K562 (cell line): ENCODE data around the gene PSMB2. TPM values are rescaled to one million over a fixed set of nuclear protein-coding genes. Genes with fewer than 3 reads are reported as not detected.

Experiments used
- CREB3 ChIP-seq: fragments of 450-650 bp; conservative IDR thresholded peaks from 2 replicates; pipeline ENCODE4 v1.6.1; 2016; ENCODE audit warnings: missing genetic modification characterization, low read depth, mild to moderate bottlenecking, missing compliant biosample characterization, moderate library complexity
- CTBP1 ChIP-seq: fragments of 450-650 bp; IDR thresholded peaks from 2 replicates; pipeline ENCODE4 v1.6.1; 2016; ENCODE audit warnings: borderline replicate concordance
- DNMT1 ChIP-seq: fragments of 450-650 bp; IDR thresholded peaks from 2 replicates; pipeline ENCODE4 v1.6.1; 2016; ENCODE audit warnings: antibody characterized with exemption, mild to moderate bottlenecking
- E2F1 ChIP-seq: sonication (generic); formaldehyde crosslinking; IDR thresholded peaks from 2 replicates; pipeline ENCODE4 v1.8.1; 2023; ENCODE audit warnings: mild to moderate bottlenecking, missing genetic modification reagents, moderate library complexity
- EGR1 ChIP-seq: fragments of 450-650 bp; conservative IDR thresholded peaks from 2 replicates; pipeline ENCODE4 v1.6.1; 2017; ENCODE audit warnings: mild to moderate bottlenecking
- EHMT2 ChIP-seq: fragments of 450-650 bp; IDR thresholded peaks from 2 replicates; pipeline ENCODE4 v1.6.1; 2018; ENCODE audit warnings: antibody characterized with exemption
- EP400 ChIP-seq: fragments of 450-650 bp; IDR thresholded peaks from 2 replicates; pipeline ENCODE4 v1.6.1; 2017; ENCODE audit warnings: antibody characterized with exemption, mild to moderate bottlenecking, moderate library complexity
- GTF2A2 ChIP-seq: IDR thresholded peaks from 2 replicates; pipeline ENCODE4 v1.6.1; 2016; ENCODE audit warnings: mild to moderate bottlenecking, missing genetic modification characterization, missing compliant biosample characterization
- HDAC8 ChIP-seq: fragments of 450-650 bp; IDR thresholded peaks from 2 replicates; pipeline ENCODE4 v1.6.1; 2016; ENCODE audit warnings: mild to moderate bottlenecking, missing genetic modification characterization, moderate library complexity, missing compliant biosample characterization
- KDM1A ChIP-seq, 2 experiments: fragments of 450-650 bp; IDR thresholded peaks; 2 replicates each; pipeline ENCODE4 v1.6.1; 2016; ENCODE audit warnings: mild to moderate bottlenecking in 2 of 2
- KLF13 ChIP-seq: fragments of 450-650 bp; IDR thresholded peaks from 2 replicates; pipeline ENCODE4 v1.6.1; 2016; ENCODE audit warnings: missing genetic modification characterization, low read depth, mild to moderate bottlenecking, missing compliant biosample characterization, moderate library complexity, borderline replicate concordance
- L3MBTL2 ChIP-seq: fragments of 450-650 bp; IDR thresholded peaks from 2 replicates; pipeline ENCODE4 v1.6.1; 2016; ENCODE audit warnings: mild to moderate bottlenecking, moderate library complexity
- MCM2 ChIP-seq: fragments of 450-650 bp; IDR thresholded peaks from 2 replicates; pipeline ENCODE4 v1.6.1; 2017; ENCODE audit warnings: low read depth, mild to moderate bottlenecking
- MTA3 ChIP-seq: fragments of 450-650 bp; formaldehyde crosslinking; IDR thresholded peaks from 2 replicates; pipeline ENCODE4 v1.6.1; 2017; ENCODE audit warnings: mild to moderate bottlenecking, borderline replicate concordance
- NCOA6 ChIP-seq: fragments of 450-650 bp; IDR thresholded peaks from 2 replicates; pipeline ENCODE4 v1.6.1; 2017; ENCODE audit warnings: mild to moderate bottlenecking
- PRPF4 ChIP-seq: fragments of 200-400 bp; formaldehyde crosslinking; IDR thresholded peaks from one replicate; pipeline ENCODE4 v1.6.1; 2017; ENCODE audit warnings: low read length, low read depth, mild to moderate bottlenecking; ENCODE audit not compliant: insufficient read depth, poor library complexity, severe bottlenecking
- TAF7 ChIP-seq: fragments of 450-650 bp; IDR thresholded peaks from 2 replicates; pipeline ENCODE4 v1.6.1; 2016; ENCODE audit warnings: missing genetic modification characterization, missing compliant biosample characterization
- ZNF121 ChIP-seq: sonication (generic); formaldehyde crosslinking; conservative IDR thresholded peaks from 2 replicates; pipeline ENCODE4 v1.8.0; 2022; ENCODE audit warnings: missing genetic modification reagents
- ZNF232 ChIP-seq: sonication (generic); formaldehyde crosslinking; IDR thresholded peaks from 2 replicates; pipeline ENCODE4 v1.8.0; 2022; ENCODE audit warnings: mild to moderate bottlenecking, missing genetic modification reagents
- ZNF764 ChIP-seq: fragments of 250-450 bp; sonication (Bioruptor Pico); IDR thresholded peaks from 2 replicates; pipeline ENCODE4 v1.4.0; 2020; ENCODE audit warnings: low read depth, mild to moderate bottlenecking, moderate library complexity
- ZZZ3 ChIP-seq: fragments of 450-650 bp; IDR thresholded peaks from 2 replicates; pipeline ENCODE4 v1.6.1; 2016; ENCODE audit warnings: antibody characterized with exemption, mild to moderate bottlenecking, moderate library complexity
- polyA plus RNA-seq, 8 experiments: library from polyadenylated mRNA; depleted of rRNA in 4 of 8; stranded (reverse) in 5 of 8; unstranded in 3 of 8; fragments of >200 nt; fragmentation: Nextera tagmentation in 2 of 8; fragmentation: Illumina TruSeq in 1 of 8; extraction: Ambion mirVana in 2 of 8; extraction: Trizol in 1 of 8; gene quantifications; 2 replicates each; pipeline versions ENCODE4 v1.2.1 to v1.2.3, GENCODE V29; 2011 to 2014; ENCODE audit warnings: inconsistent platforms in 1 of 8, missing spikeins in 1 of 8
- total RNA-seq, 7 experiments: library from RNA; depleted of rRNA in 6 of 7; stranded (reverse); fragments of >200 nt in 6 of 7; fragmentation: Illumina TruSeq in 2 of 7; extraction: Trizol in 2 of 7; gene quantifications; 2 replicates each; pipeline versions ENCODE4 v1.2.1 to v1.2.3, GENCODE V29; 2011 to 2021; ENCODE audit warnings: low replicate concordance in 1 of 7
- TF ChIP-seq, protein P1 (sequence below): fragments of 250-450 bp; sonication (Bioruptor Pico); IDR thresholded peaks from 2 replicates; pipeline ENCODE4 v1.8.0; 2021; ENCODE audit warnings: borderline replicate concordance, mild to moderate bottlenecking, moderate library complexity; ENCODE audit not compliant: poor library complexity, severe bottlenecking
- TF ChIP-seq, protein P2 (sequence below): sonication (generic); formaldehyde crosslinking; IDR thresholded peaks from 2 replicates; pipeline ENCODE4 v1.8.0; 2022; ENCODE audit warnings: mild to moderate bottlenecking, low read depth, missing genetic modification reagents
- TF ChIP-seq, protein P3 (sequence below): fragments of 200-800 bp; sonication (Bioruptor generic); IDR thresholded peaks from 2 replicates; pipeline ENCODE4 v1.6.1; 2017; ENCODE audit warnings: missing genetic modification characterization, missing compliant biosample characterization

The PSMB2 gene
- total and polyA plus RNA-seq, 9 of the 15 experiments (the other 6 are each of a cell fraction or from before 2014, with no cell fraction given), result 71.7 to 543 (median 165) TPM

- TF ChIP-seq CTBP1 (no peak; the same call in 1 of the 2 replicates), ZZZ3 (no peak), ZNF232 (CRISPR knock-in tag) (no peak), EP400 (peak; percentile 99), NCOA6 (no peak), PRPF4 (no peak), GTF2A2 (tag) (no peak), DNMT1 (peak; percentile 75; the same call in 1 of the 2 replicates), KLF13 (tag) (no peak; the same call in 1 of the 2 replicates), E2F1 (no peak), ZNF764 (CRISPR knock-in tag) (no peak), KDM1A (IDR thresholded peaks at IDR 0.05) (peak in 1 of 2 experiments; percentile 13; a peak in 1 of 4 replicates), L3MBTL2 (peak; percentile 71; the same call in 1 of the 2 replicates), TAF7 (tag) (peak; percentile 53; the same call in 1 of the 2 replicates), MTA3 (0 out of 2 replicates have a peak, but pooled peaks have one; percentile 33), MCM2 (no peak), EGR1 (peak; percentile 100), CREB3 (tag) (no peak), EHMT2 (no peak), ZNF121 (CRISPR knock-in tag) (no peak), HDAC8 (tag) (peak; percentile 40; the same call in 1 of the 2 replicates)
- TF ChIP-seq, protein P1, sequence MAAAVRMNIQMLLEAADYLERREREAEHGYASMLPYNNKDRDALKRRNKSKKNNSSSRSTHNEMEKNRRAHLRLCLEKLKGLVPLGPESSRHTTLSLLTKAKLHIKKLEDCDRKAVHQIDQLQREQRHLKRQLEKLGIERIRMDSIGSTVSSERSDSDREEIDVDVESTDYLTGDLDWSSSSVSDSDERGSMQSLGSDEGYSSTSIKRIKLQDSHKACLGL (CRISPR knock-in tag), result no peak
- TF ChIP-seq, protein P2, sequence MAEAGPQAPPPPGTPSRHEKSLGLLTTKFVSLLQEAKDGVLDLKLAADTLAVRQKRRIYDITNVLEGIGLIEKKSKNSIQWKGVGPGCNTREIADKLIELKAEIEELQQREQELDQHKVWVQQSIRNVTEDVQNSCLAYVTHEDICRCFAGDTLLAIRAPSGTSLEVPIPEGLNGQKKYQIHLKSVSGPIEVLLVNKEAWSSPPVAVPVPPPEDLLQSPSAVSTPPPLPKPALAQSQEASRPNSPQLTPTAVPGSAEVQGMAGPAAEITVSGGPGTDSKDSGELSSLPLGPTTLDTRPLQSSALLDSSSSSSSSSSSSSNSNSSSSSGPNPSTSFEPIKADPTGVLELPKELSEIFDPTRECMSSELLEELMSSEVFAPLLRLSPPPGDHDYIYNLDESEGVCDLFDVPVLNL (CRISPR knock-in tag), result no peak
- TF ChIP-seq, protein P3, sequence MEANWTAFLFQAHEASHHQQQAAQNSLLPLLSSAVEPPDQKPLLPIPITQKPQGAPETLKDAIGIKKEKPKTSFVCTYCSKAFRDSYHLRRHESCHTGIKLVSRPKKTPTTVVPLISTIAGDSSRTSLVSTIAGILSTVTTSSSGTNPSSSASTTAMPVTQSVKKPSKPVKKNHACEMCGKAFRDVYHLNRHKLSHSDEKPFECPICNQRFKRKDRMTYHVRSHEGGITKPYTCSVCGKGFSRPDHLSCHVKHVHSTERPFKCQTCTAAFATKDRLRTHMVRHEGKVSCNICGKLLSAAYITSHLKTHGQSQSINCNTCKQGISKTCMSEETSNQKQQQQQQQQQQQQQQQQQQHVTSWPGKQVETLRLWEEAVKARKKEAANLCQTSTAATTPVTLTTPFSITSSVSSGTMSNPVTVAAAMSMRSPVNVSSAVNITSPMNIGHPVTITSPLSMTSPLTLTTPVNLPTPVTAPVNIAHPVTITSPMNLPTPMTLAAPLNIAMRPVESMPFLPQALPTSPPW, result peak; percentile 98
These were observed 83.5 kb downstream of the PSMB2 start, which contains the start of gene NCDN (continued) for GRCh38 chr1:35557611-35558373.
